Lung (tissue), 12 donors: Measurements from ENCODE around the gene AMBRA1. TPM values are rescaled to one million over a fixed set of nuclear protein-coding genes. Genes with fewer than 3 reads are reported as not detected.
A peak's percentile ranks its signal among the peaks of the same experiment; 100 is the strongest.

Experiments used
- ATAC-seq: fragments of 200-7000 bp; cut with Tn5 transposase; one replicate; pipeline ENCODE4 v1.9.1; 2020; ENCODE audit warnings: moderate number of reproducible peaks; ENCODE audit not compliant: insufficient read depth, low FRiP score
- DNase-seq, 3 donors: peaks; one replicate each; pipeline ENCODE4 v3.0.0-alpha.2; 2013 to 2017
- H3K27ac ChIP-seq, 2 donors: one replicate each; pipeline ENCODE4 v1.5.1; 2013; ENCODE audit warnings: mild to moderate bottlenecking in 2 of 2, moderate library complexity in 2 of 2, control low read depth in 1 of 2, inconsistent platforms in 1 of 2, low read depth in 1 of 2, low read length in 1 of 2
- H3K27me3 ChIP-seq, 3 donors: one replicate each; pipeline ENCODE4 v1.5.1; 2013; ENCODE audit warnings: low read length in 2 of 3; ENCODE audit not compliant: control insufficient read depth in 3 of 3, insufficient read depth in 3 of 3
- H3K36me3 ChIP-seq, 4 donors: one replicate each; pipeline ENCODE4 v1.5.1; 2013; ENCODE audit warnings: low read length in 4 of 4, mild to moderate bottlenecking in 1 of 4, moderate library complexity in 1 of 4; ENCODE audit not compliant: control insufficient read depth in 4 of 4, insufficient read depth in 4 of 4
- H3K4me1 ChIP-seq, 5 donors: one replicate each; pipeline ENCODE4 v1.5.1; 2013; ENCODE audit warnings: low read length in 5 of 5, mild to moderate bottlenecking in 2 of 5, moderate library complexity in 1 of 5; ENCODE audit not compliant: control insufficient read depth in 5 of 5, insufficient read depth in 5 of 5
- H3K4me3 ChIP-seq: one replicate; pipeline ENCODE4 v1.5.1; 2013; ENCODE audit warnings: mild to moderate bottlenecking, control low read depth, moderate library complexity
- H3K9ac ChIP-seq, 2 donors: one replicate each; pipeline ENCODE4 v1.5.1; 2013; ENCODE audit warnings: low read length in 2 of 2, control low read depth in 1 of 2; ENCODE audit not compliant: insufficient read depth in 1 of 2
- H3K9me3 ChIP-seq, 4 donors: one replicate each; pipeline ENCODE4 v1.5.1; 2013; ENCODE audit warnings: low read length in 3 of 4, mild to moderate bottlenecking in 1 of 4, moderate library complexity in 1 of 4; ENCODE audit not compliant: control insufficient read depth in 4 of 4, insufficient read depth in 3 of 4
- WGBS, 2 donors: extraction: QIAGEN DNeasy Blood & Tissue Kit; methylation state at CpG; one replicate each; pipeline ENCODE4 v1.1.7; 2013; 5-methylcytosine and 5-hydroxymethylcytosine counted together
- polyA plus RNA-seq, 2 donors: library from polyadenylated mRNA; stranded (reverse); fragments of 200-250 nt; gene quantifications; one replicate each; pipeline ENCODE4 v1.2.1, GENCODE V29; 2013
- total RNA-seq, 2 donors: library from RNA; depleted of rRNA in 1 of 2; stranded (reverse); fragments of >200 nt in 1 of 2; gene quantifications; one replicate each; pipeline ENCODE4 v1.2.1, GENCODE V29; 2014 to 2021
- TF ChIP-seq, protein P1 (sequence below): IDR thresholded peaks from 2 replicates; pipeline ENCODE4 v1.5.1; 2012; ENCODE audit warnings: mild to moderate bottlenecking; ENCODE audit errors: control extremely low read depth, extremely low read depth
- donor health status: control.
- donor health status: control.
- donor health status: Bipolar disorder and iron deficiency.
- donor health status: healthy.
- donor health status: DM: yes; HTN: yes; CAD: no.

AMBRA1 gene
- total and polyA plus RNA-seq, 4 donors: 7.4 to 41.2 (median 23.7) TPM

DNA sequence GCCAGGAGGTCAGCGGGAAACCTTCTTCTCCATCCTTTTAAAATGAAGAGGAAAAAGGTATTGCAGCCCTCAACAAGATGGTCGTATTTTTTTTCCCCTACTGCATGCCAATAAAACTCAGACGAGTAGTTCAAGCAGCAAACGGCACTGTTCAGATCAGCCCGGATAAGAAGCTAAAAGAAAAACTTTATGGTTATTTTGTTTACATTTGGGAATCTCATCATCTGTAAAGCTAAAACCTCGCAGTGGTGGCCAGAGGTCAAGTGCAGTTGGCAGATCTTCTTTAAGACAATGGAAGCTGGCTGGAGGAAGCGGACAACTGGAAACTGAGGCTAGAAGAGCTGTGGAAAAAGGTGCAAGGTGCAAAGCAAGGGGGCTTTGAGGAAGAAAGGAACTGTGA lies 171.2 kb downstream of the AMBRA1 start:
- H3K4me3 ChIP-seq: no peak overlapping the region
- WGBS, 2 donors: 77 to 88% methylated on average over 7 of the region's 7 CpGs

DNA sequence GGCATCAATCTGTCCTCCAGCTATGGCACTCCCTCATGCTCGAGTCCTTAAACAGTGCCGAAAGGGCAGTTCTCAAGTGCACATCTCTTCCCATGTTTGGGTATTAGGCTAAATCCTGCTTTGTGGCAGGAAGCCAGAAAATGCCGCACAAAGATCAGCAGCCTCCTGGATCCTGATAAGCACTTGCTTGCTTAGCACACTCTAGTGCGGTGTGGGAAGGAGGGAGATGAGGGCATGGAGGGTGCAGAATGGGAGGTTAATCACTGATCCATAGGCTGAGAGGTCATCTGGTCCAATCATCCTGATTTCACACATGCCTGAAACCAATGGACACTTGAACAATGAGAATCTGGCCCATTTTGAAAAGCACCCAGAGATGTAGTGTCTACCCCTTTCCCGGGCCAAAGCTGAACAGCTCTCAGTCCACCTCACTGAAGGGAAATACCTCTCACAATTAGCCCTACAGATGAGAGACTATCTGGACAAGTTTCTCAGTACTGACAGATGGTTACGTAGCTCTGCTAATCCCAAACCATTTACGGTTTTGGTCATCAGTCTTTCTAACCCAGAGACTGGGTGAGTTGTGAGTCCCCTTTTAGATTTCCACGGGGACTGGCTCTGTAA lies 172.5 kb downstream of the AMBRA1 start:
- Histone ChIP-seq H3K27me3 (no peaks in the 10 kb centered on the region), H3K4me3 (no peak overlapping the region), H3K9me3 (no peaks in the 10 kb centered on the region), H3K27ac (no peak overlapping the region), H3K4me1 (peaks cover 0 to 5% (median 0%) of the 10 kb centered on the region in 5 donors), H3K36me3 (peaks cover 0 to 19% (median 11%) of the 10 kb centered on the region in 4 donors), H3K9ac (no peak overlapping the region)
- peak in 1 of 3 donors; percentile 27 for DNase-seq
- TF ChIP-seq, protein P1, sequence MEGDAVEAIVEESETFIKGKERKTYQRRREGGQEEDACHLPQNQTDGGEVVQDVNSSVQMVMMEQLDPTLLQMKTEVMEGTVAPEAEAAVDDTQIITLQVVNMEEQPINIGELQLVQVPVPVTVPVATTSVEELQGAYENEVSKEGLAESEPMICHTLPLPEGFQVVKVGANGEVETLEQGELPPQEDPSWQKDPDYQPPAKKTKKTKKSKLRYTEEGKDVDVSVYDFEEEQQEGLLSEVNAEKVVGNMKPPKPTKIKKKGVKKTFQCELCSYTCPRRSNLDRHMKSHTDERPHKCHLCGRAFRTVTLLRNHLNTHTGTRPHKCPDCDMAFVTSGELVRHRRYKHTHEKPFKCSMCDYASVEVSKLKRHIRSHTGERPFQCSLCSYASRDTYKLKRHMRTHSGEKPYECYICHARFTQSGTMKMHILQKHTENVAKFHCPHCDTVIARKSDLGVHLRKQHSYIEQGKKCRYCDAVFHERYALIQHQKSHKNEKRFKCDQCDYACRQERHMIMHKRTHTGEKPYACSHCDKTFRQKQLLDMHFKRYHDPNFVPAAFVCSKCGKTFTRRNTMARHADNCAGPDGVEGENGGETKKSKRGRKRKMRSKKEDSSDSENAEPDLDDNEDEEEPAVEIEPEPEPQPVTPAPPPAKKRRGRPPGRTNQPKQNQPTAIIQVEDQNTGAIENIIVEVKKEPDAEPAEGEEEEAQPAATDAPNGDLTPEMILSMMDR: no peak
- 88 to 95% methylated on average over 8 of the region's 8 CpGs for WGBS, 2 donors
- no peak for ATAC-seq

More for the DNA sequence above, 171.2 kb downstream of the AMBRA1 start:
- Histone ChIP-seq H3K27me3 (no peaks in the 10 kb centered on the region), H3K4me1 (peaks cover 0 to 5% (median 0%) of the 10 kb centered on the region in 5 donors), H3K27ac (no peak overlapping the region), H3K9ac (peak overlapping the region in 1 of 2 donors; percentile 13), H3K36me3 (peaks cover 0 to 16% (median 9%) of the 10 kb centered on the region in 4 donors), H3K9me3 (no peaks in the 10 kb centered on the region)
- TF ChIP-seq, protein P1: no peak
- no peak for ATAC-seq
- peak in 1 of 3 donors; percentile 7 for DNase-seq

DNA sequence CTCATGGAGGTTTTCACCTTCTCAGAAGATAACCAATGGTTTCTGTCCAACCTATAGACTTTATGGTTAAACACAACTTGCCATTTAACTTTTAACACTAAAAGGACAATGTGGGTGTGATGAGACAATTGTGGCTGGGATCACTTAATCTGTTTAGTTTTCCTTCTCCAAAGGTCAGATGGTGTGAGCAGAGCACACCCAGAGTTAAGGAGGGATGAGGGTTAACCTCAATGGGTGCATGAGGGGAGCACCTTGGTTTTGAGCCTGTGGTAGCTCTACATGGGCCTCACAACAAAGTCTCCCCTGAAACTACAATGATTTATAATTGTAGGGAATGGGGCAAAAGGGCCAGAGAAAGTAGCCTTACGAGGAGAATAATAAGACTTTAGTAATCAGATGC lies 173.3 kb downstream of the AMBRA1 start:
- H3K4me3 ChIP-seq: no peak overlapping the region
- DNase-seq (no peak), ATAC-seq (no peak)
- peaks cover 0 to 26% (median 17%) of the 10 kb centered on the region in 4 donors for H3K36me3 ChIP-seq
- 98 to 100% methylated on average over 1 of the region's 1 CpG for WGBS, 2 donors
- TF ChIP-seq, protein P1: no peak
- peaks cover 0 to 5% (median 0%) of the 10 kb centered on the region in 5 donors for H3K4me1 ChIP-seq
- H3K9ac ChIP-seq: no peak overlapping the region
- H3K27ac ChIP-seq: no peak overlapping the region
- H3K27me3 ChIP-seq: no peaks in the 10 kb centered on the region
- H3K9me3 ChIP-seq: no peaks in the 10 kb centered on the region
